GM19351 (cell line): Measurements from ENCODE around the gene SSBP3.

Experiments used
- ATAC-seq: cut with Tn5 transposase; IDR thresholded peaks from one replicate; pipeline ENCODE4 v1.9.1; 2021; ENCODE audit warnings: mild to moderate bottlenecking, moderate library complexity; ENCODE audit not compliant: unreplicated experiment

SSBP3 gene

GRCh38 chr1:54375298-54375697 lies 30.9 kb downstream of the SSBP3 start:
- no peak for ATAC-seq

GRCh38 chr1:54374766-54375165 lies 31.4 kb downstream of the SSBP3 start:
- ATAC-seq = no peak

GRCh38 chr1:54372978-54373377 lies 33.2 kb downstream of the SSBP3 start:
- no peak for ATAC-seq

- no peak for ATAC-seq
Measured at GRCh38 chr1:54371942-54372275, 34.3 kb downstream of the SSBP3 start.

GRCh38 chr1:54371038-54371941 lies 34.9 kb downstream of the SSBP3 start:
- ATAC-seq = no peak

GRCh38 chr1:54370287-54370989 lies 35.8 kb downstream of the SSBP3 start:
- no peak for ATAC-seq

GRCh38 chr1:54367613-54368012 lies 38.6 kb downstream of the SSBP3 start:
- ATAC-seq = no peak

- ATAC-seq = no peak
Measured at GRCh38 chr1:54365847-54366246, 40.3 kb downstream of the SSBP3 start.

GRCh38 chr1:54365398-54365797 lies 40.8 kb downstream of the SSBP3 start:
- ATAC-seq = no peak

- ATAC-seq = no peak
Measured at GRCh38 chr1:54364995-54365394, 41.2 kb downstream of the SSBP3 start.

GRCh38 chr1:54364582-54364981 lies 41.6 kb downstream of the SSBP3 start:
- ATAC-seq = no peak

GRCh38 chr1:54363925-54364324 lies 42.3 kb downstream of the SSBP3 start:
- no peak for ATAC-seq

GRCh38 chr1:54362881-54363340 lies 43.3 kb downstream of the SSBP3 start:
- no peak for ATAC-seq

GRCh38 chr1:54361342-54361741 lies 44.9 kb downstream of the SSBP3 start:
- ATAC-seq = no peak

- no peak for ATAC-seq
Measured at GRCh38 chr1:54360165-54361005, 45.8 kb downstream of the SSBP3 start.

- no peak for ATAC-seq
Measured at GRCh38 chr1:54359393-54360162, 46.6 kb downstream of the SSBP3 start.

GRCh38 chr1:54358503-54359168 lies 47.6 kb downstream of the SSBP3 start:
- ATAC-seq = no peak

GRCh38 chr1:54357967-54358366 lies 48.2 kb downstream of the SSBP3 start:
- ATAC-seq = no peak

GRCh38 chr1:54356680-54357147 lies 49.5 kb downstream of the SSBP3 start:
- ATAC-seq = no peak
